T-helper 2 cell (primary cell): ENCODE data around the gene BICRAL.
"Not testable (repeated sequence)": the region's sequence is repeated elsewhere in the genome, so short reads cannot be mapped to it uniquely, and the experiment has no call there.

Experiments used
- DNase-seq, 5 experiments: peaks; one replicate each; pipeline versions ENCODE4 v3.0.0 to v3.0.0-alpha.2; 2012 to 2022

The BICRAL gene

GRCh38 chr6:42846505-42846904, 64.7 kb downstream of the BICRAL start:
- DNase-seq, result no peak

- DNase-seq, result no peak
These were observed 66.8 kb downstream of the BICRAL start for GRCh38 chr6:42848700-42849099.

- DNase-seq, result no peak
These were observed 69.7 kb downstream of the BICRAL start for GRCh38 chr6:42851599-42851998.

GRCh38 chr6:42860036-42860435, 78.2 kb downstream of the BICRAL start:
- DNase-seq, result no peak

GRCh38 chr6:42860481-42860880, 78.6 kb downstream of the BICRAL start:
- DNase-seq, result no peak

GRCh38 chr6:42864602-42865001, 82.8 kb downstream of the BICRAL start:
- no peak for DNase-seq

GRCh38 chr6:42870145-42870936, 88.5 kb downstream of the BICRAL start:
- no peak for DNase-seq

GRCh38 chr6:42871711-42872110, 89.9 kb downstream of the BICRAL start:
- no peak for DNase-seq

- DNase-seq, result no peak
These were observed 91.5 kb downstream of the BICRAL start for GRCh38 chr6:42873313-42873712.

GRCh38 chr6:42877695-42878094, 95.8 kb downstream of the BICRAL start:
- DNase-seq, result no peak

GRCh38 chr6:42879372-42880239, 97.8 kb downstream of the BICRAL start, which contains the start of gene RPL7L1:
Gene RPL7L1, plus strand, starts transcription at chr6:42879616. Its CDS starts 295 bp downstream, at chr6:42879911.
- peak; percentile 51 to 93 (median 75) for DNase-seq

GRCh38 chr6:42880240-42880817, 98.5 kb downstream of the BICRAL start:
- not testable (repeated sequence) for DNase-seq

GRCh38 chr6:42880871-42881270, 99.0 kb downstream of the BICRAL start:
- peak in 1 of 5 experiments; percentile 35 for DNase-seq

- DNase-seq, result no peak
These were observed 103.8 kb downstream of the BICRAL start for GRCh38 chr6:42885702-42886101.

- not testable (repeated sequence) for DNase-seq
These were observed 106.3 kb downstream of the BICRAL start for GRCh38 chr6:42888201-42888600.

- DNase-seq, result peak in 1 of 5 experiments; percentile 21
These were observed 108.0 kb downstream of the BICRAL start for GRCh38 chr6:42889815-42890214.

GRCh38 chr6:42890311-42891198, 108.7 kb downstream of the BICRAL start:
- peak; percentile 59 to 96 (median 83) for DNase-seq

- DNase-seq, result no peak
These were observed 109.4 kb downstream of the BICRAL start for GRCh38 chr6:42891199-42891722.

GRCh38 chr6:42894041-42894828, 112.4 kb downstream of the BICRAL start:
- not testable (repeated sequence) for DNase-seq

GRCh38 chr6:42896178-42896719, 114.4 kb downstream of the BICRAL start:
- DNase-seq, result no peak
